ENCODE data around the gene BRINP3.
"Not testable (repeated sequence)": the region's sequence is repeated elsewhere in the genome, so short reads cannot be mapped to it uniquely, and the experiment has no call there.

Gene BRINP3

DNA sequence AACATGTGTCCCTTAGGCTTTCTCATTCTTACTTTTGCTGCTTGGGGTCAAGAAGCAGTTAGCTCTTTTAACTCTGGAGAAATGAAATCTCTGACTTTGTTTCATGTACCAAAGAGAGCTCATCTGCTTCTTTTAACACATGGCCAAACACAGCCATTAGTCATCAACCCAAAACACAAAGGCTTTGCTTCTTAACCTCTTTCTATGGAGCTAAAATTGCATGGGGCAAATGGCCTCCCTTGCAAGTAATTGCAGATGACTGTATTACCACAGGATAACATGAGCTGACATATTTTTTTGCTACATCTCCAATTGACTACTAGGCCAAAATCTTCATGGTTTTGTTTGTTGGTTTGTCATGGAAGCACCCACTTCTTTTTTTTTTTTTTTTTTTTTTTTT, 300.9 kb downstream of the BRINP3 start:
- DNase-seq, result peak; percentile 51

DNA sequence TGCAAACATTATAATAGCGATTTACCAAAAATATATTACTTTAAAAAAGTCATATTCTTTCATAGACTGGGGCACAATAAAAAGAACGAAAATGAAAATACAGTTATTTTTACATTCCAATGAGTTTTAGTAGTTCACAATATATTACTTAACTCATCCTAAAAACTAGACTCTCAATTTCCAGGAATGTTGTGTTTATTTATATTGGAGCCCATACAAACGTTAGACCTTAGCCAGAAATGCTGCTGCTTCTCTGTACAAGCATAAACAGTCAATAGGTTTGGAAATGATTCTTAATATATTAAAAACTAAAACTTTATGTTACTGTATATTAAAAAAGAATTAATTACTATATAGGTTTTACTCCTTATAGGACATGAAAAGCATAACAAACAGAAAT, 302.3 kb downstream of the BRINP3 start:
- DNase-seq, result peak; percentile 11

DNA sequence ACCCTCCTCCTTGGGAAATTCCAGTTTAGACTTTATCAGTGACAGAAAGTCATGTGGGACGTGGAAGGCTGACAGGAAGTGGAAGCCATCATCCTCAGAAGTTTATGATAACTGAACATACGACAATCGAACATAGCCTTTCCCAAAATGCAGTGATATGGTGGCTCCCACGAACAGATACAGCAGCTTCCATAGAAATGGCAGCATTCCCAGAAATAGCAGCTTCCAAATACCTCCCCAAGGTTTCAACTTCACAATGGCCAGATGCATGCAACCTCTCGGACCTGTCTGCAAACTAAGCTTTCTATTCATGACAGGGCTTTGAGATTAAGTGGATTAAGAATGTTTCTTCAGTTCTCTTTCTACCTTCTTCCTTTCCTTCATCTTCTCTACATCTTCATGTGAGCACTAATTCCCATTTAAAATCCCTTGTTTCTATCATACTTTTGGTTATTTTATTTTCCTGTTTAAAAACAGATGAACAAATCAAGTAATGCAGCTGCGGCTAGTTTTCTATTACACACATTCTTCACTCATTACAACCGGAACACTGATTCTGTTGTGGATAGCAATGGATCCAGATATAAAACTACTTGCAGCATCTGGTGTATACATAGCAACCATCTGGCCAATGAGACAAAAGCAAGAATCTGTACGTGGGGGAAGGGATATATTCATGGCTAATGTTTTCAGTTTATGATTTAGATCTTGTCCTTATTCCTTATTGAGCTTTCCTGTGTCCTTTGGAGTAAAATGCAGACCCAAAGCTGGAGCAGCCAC, 304.8 kb downstream of the BRINP3 start:
- DNase-seq, result peak; percentile 28

DNA sequence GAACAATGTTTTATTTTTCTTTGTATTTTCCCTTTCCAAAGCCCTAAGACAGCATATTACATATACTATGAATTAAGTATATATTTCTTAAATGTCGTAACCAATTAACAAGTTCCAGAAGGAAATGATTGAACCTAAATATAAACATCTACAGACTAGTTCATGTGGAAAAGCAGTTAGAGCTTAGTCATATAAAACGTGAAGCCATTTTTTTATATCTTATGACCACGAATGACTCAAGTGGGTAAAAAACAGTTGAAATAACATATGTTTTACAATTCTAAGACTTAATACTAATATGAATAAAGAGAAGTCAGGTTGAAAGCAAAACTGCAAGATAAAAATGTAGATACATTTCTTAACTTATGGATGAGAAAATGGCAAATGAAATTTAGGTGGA, 307.3 kb downstream of the BRINP3 start:
- DNase-seq, result peak; percentile 22

DNA sequence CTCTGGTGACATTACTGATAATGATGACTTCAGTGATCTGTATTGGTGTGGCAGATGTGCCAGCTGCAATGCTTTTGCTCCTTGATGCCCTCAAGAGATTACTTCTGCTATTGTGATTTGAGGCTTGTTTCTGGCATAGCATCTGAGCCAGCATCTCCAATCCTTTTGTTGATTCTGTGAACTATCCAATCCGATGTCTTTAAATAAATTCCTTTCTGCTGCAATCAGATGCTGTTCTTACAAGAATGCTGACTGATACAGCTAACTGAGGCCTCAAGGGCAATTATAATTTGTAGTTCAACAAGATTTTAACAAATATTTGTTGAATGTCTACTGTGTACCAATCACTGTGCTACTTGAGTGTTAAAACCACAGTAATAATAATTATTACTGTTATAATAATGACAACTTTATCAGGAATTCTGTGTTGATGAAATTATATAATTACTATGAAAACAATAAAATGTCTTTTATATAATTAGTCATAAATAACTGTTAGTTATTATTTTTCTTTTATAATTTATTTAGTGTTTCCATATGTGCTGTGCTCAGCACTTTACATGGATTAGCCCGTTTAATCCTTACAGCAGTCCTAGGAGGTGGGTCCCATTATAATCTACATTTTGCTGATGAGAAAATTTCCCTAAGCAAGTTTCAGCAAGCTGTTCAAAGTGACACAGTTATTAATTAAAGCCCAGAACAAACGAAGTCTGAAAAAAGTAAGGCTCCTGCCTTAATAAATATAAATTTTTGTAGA, 308.2 kb downstream of the BRINP3 start:
- no peak for DNase-seq

DNA sequence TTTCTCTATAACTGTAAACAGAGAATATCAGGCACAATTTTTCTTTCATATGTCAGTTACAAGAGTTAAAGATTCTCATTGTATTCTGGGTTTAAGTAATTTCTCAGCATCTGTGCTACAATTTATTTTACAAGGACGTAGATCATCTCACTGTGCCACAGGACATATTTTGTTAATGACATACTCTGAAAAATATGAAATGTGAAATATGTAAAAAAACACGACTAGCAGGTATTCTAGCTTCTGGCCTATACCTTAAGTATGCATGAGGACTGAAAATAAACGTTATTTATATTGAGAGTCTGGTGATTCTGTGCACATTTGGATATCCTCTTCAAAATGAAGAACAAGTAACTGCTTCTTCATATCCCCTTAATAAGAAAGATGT, 308.8 kb downstream of the BRINP3 start:
- DNase-seq, result no peak

DNA sequence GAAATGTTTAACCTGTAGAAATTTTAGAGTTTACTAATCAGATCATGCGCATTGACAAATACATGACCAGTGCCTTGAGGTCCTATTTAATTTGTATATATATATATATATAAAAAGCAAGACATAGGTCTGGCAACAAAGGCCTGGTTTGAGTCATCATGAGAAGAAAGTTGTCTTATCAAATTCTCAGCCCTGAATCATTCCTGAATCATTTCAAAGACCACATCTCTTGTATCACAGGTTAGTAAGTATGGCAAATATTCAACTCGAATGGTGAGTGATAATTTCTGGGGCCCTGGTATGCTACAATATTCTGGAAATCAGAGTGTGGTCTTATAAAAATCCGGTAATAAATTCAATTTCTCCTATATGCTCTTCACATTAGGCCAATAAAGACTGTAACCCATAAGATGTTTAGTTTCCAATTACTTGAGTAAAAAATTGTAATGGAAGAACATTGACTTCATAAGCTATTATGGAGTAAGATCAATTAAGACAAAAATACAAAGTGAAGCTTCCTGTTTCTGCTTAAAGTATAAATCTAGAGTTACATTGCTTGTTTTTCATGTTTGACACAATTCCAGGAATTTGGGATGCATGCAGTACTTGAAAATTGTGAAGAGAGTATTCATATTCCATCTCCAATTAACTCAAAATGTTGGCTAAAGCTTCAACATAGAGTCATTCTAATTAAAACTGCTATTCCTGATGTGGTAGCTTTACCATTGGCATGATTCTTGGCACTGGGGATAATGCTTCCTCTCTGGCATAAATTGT, 309.4 kb downstream of the BRINP3 start:
- DNase-seq, result peak; percentile 26

DNA sequence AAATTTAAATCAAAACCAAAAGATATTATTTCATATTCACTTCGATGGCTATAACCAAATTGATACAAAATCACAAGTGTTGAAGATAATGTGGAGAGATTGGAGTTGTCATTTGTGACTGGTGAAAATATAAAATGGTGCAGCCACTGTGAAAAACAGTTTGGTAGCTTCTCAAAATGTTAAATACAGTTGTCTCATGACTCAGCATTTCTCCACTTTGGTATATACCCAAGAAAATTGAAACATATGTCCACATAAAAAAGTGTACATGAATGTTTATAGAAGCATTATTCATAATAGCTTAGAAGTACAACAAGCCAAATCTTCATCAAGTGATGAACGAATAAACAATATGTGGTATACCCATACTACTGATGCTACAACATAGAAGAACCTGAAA, 318.5 kb downstream of the BRINP3 start:
- no peak for DNase-seq

DNA sequence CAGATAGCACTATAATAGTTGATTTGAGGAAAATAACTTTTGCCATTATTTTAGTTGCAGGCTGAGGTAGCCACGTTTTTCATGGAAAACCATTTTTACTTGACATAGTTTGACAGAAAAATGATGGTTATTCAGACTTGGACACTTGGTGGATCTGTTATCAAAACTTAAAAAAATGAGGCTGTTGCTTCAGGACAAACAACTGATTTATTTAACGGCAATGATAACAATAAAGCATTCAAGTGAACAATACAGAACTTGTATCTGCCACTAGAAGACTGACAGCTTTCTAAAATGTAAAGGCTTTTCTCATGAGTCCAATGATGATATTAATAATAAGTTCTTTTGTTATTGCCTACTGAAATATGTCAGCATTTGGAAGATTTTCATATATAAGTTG, 322.9 kb downstream of the BRINP3 start:
- DNase-seq, result no peak

DNA sequence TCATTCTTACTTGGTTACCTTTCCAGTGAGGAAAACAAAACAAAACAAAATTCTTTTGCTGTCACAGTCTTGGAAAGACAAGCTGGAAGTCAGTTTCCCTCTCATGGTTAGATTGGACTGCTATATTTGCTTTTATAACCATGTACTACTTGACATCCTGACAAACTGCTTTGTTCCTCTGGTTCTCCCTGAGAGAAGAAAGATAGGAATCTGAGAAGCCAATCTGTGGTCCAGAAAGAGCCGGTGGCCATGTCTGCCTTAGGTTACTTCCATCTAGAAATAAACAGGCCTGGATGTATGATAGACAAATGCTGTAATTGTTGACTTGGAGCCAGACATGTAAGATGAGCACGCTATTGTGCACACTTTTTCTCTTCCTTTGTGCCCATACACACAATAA, 330.0 kb downstream of the BRINP3 start:
- no peak for DNase-seq

DNA sequence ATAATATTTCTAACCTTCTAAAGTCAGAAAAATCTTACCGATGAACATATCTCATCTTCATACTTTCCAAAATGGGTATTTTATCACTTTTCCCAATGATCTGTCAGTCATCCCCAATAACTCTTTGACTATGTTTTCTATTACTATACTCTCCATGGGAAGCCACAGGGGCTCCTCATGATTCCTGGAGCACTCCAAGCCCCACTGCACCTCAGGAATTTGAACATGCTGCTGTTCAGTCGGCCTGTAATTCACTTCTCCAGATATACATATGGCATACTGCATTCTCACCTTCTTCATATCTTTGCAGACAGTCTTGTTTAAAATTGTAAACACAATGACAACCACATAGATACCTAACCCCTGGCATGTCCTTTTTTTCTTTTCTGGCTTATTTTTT, 333.0 kb downstream of the BRINP3 start:
- no peak for DNase-seq

DNA sequence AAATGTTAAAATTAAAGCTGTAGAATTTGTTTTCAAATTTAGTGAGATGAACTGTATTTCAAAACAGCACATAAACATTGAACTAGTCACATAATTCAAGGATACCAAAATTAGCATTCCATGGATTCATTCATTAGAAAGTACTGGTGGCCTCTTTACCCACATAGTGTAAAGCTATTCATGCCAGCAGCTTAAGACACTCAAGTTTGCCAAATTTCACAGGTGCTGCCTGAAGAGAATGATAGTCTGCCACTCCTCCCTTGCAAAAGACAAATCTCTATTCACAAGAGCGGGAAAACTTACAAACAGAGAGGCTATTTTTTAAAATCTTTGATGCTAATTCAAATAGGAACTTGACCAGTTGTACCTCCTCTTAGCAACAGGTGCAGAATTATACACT, 337.0 kb downstream of the BRINP3 start:
- no peak for DNase-seq

DNA sequence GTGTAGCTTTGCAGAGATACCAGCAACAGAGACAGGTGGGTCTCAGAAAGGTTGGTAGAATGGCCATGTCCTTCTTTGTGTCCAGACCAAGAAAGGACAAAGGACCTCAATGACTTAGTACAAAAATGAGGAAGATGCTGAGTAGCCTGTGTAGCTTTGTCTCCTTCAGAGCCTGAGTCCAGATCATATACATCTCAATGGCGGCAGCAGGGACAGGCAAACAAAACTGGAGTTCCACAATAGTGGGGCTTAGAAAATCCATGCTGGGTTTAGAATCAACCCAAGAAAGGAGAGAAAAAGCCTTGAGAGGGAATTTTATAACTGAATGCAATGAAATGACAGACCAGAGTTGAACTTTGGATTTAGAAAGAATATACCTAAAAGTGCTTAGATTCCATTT, 339.0 kb downstream of the BRINP3 start:
- DNase-seq, result no peak

DNA sequence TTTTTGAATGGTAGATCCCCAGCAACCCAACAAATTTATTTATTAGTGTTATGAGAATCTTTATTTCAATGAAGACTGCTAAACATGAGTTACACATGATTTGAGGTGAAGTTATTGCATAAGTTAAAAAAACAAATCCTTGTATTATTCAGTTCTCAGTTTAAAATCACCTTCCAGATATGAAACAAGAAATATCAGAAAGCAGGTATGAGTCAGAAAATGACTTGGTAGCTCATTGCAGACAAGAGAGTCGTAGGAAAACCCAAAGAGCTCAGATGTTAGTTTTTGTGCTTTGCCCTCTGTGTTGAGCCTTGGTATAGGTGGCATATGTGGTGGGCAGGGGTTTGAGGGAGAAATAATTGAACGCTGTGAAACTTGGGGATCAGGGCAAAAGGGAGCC, 339.4 kb downstream of the BRINP3 start:
- no peak for DNase-seq

DNA sequence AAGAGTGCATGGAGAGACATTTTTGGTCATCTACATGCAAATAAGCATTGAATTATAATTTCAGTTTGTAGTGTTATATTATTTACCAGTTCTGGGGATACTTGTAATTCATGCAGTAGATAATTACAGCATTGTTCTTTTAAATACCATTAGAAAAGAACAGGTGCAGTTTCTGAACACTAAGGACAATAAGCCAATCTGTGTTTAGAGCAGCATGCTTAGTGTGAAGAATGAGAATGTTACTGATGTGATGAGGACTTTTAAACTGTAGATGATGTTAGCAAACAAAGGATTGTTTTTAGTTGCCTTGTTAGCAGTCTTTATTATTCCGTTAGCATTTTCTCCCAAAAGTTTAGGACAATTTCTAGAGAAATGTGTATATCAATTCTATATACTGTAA, 348.3 kb downstream of the BRINP3 start:
- DNase-seq, result no peak

DNA sequence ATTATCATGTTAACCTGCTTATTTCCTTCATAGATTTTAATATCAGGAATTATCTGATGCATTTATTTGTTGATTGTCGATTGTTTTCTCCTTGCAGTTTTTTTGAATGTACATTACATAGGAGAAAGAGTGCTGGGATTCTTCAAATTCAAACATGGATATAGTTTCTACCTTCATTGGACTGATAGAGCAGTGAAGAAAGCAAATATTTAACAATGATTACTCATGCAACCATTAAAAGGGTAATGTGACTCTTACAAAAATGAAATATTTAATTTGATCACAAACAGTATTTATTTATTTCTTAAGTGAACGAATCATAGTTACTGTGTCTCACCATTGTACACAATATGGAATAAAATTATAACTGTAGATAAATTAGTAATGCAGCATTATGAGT, 350.9 kb downstream of the BRINP3 start:
- no peak for DNase-seq

DNA sequence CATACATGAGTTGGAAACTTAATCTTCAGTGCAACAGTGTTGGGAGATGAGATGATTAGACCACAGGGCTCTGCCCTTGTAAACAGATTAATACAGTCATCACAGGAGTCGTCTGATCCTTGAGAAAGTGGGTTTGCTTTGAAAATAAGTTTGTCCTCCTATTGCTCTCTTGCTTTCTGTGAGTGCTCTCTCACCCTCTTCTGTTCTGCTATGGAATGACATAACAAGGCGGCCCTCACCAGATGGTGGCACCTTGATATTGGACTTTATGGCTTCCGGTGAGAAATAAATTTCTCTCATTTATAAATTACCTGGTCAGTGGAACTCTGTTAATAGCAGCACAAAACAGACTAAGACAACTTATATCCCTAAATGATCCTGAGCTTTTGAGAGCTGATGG, 353.6 kb downstream of the BRINP3 start:
- no peak for DNase-seq

DNA sequence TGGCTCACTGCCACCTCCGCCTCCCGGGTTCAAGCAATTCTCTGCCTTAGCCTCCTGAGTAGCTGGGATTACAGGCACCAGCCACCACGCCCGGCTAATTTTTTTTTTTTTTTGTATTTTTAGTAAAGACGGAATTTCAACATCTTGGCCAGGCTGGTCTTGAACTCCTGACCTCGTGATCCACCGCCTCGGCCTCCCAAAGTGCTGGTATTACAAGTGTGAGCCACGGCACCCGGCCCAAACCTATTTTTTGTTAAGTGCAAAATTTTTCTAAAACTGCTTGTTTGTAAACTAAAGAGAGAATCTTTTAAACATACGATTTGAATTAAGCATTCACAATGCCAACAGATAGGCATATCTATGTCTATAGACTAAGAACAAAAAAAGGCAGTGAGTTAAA, 357.1 kb downstream of the BRINP3 start:
- not testable (repeated sequence) for DNase-seq

DNA sequence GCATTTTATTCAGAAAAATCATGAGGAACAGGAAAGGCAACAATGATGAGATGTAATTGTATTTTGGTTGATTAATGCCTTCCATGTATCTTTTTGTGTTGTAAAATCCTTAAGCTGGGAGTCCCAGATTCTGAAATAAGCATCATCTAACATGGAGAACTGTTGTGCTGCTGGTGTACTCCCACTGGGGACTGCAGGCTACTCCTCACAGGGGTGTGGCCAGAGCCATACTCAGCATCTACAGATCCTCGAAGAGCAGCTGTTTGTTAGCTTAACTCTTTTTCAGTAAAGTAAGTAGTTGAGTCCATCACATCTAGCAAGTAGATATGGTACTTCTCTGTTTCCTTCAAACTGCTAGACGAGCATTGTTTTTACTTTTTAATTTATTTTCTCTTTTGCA, 358.0 kb downstream of the BRINP3 start:
- DNase-seq, result no peak

DNA sequence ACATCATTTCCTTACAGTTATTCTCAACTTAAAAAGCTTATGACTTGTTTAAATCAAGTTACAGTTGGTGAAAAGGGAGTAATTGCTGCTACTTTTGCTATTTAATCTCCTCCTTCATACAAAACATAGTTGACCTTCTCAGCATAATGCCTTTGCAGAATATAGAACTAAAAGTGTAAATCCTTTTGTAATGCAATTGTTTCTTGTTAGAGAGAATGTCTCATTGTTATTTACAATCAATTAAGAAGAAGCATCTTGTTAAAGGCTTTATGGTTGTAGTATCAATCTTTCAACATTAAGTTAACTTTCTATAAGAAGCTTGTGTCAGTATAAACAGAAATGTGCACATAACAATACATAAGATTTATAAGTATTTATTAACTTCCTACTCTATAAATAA, 360.7 kb downstream of the BRINP3 start:
- DNase-seq, result no peak

DNA sequence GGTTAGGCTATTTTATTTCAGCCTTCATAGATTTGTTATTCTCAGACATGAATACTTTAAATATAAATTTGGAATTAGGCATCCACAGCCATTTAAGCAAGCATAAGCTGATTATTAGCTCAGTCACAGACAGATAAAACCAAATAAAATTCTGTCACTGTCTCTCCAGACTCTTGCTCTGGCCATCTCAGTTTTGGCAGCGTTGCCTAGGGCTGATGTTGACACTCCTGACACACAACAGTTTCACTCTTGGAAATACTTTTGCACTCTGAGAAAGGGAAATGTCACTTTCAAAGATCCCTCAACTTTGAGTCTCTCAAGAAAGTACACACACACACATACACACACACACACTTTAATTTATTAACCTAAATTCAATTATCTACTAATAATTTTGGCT, 372.7 kb downstream of the BRINP3 start:
- no peak for DNase-seq

DNA sequence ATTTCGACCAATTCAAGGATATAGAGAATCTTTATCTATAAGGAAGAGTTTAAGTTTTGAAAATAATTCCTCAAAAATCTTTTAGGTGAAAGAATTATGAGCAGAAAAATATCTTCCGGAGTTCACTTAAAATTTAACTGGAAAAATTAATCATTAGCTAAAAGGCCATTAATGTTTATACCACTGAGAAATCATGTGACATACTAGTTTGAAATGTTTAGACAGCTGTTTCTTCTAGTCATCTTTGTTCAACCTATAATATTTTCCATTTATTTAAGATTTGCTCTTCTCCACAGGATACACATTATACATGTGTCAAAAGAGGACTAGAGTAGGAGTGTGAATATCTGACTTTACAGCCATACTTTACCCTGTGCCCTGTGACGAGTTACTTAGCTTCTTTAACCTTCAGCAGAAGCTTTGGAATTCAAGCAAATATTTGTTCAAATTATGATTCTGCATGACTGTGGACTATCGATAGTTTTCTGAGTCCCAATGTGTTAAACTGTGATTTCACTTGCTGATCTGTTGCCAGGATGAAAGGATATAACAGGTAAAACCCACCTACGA, 374.8 kb downstream of the BRINP3 start:
- DNase-seq, result no peak

DNA sequence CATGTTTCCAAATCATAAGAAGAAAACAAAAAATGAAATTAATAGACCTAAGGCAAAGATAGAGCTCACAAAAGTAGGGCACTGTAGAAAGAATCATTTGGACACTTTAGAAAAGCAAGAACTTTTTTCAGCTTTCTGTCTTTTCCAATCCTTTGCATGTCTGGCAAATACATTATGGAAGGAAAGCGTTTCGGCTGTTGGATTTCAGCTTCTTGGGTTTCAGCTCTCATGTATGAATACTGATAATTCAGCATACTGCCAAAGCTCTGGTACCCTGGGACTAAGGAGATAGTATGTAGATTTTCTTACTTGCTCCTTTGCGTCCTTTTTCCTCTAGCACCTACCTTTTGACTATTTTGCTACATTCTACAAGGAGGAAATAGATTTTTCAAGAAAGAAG, 375.9 kb downstream of the BRINP3 start:
- DNase-seq, result no peak

DNA sequence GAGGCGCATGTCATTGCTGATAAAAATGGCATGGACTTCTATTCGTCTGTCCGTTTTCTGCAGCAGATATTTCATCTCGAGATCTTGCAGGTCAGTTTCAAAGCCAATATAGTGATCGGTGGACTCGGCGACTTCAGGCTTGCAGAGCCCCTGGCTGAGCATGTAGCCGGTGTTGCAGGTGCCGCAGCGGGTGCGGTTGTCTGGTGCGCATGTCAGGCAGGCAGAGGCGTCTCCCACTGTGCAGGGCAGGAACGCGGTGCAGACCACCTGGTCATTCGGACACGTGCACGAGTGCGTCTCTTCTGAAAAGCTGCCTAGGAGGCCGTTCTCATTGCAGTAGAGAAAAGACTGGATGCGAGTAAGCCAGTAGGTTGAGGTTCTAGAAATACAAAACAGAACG, 378.9 kb downstream of the BRINP3 start:
- no peak for DNase-seq

All from HCEC 1CT (cell line).